H54 (cell line): ENCODE results near the gene RASSF4.

Experiments
- DNase-seq: peaks from one replicate; pipeline ENCODE4 v3.0.0; 2011; ENCODE audit warnings: low spot score, mixed read lengths; ENCODE audit not compliant: insufficient read length
- FAIRE-seq: peaks from 3 replicates; lab custom pipeline; 2011; peaks lifted over from hg19 to GRCh38; lab: Jason Lieb, UNC
- POLR2A ChIP-seq: IDR thresholded peaks from 2 replicates; pipeline ENCODE4 v1.6.1; 2011; ENCODE audit warnings: low read depth, mild to moderate bottlenecking, low read length

The RASSF4 gene

GRCh38 chr10:44924261-44925040 is 35.2 kb upstream of the RASSF4 start:
- no peak for TF ChIP-seq POLR2A
- DNase-seq: no peak

DNA sequence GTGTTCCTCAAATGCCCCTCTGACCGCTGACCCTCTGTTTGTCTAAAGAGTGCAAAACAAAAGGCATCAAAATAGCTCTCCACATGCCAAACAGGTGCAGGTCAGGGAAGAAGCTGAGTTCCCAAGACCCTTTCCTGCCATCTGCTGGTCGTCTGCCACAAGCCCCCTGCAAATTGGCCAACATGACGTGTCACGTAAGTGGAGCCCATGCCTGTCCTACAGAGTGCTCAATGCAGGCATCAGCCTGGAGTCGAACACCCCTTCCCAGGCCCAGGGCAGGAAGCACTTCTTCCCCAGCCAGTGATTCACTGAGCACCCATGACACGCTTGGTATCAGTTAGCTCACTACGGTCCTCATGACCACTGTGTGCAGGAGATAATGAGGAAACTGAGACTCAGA is 34.4 kb upstream of the RASSF4 start:
- DNase-seq: no peak
- no peak for TF ChIP-seq POLR2A
- FAIRE-seq: no peak

More at GRCh38 chr10:44924261-44925040, 35.2 kb upstream of the RASSF4 start:
- no peak for FAIRE-seq

- TF ChIP-seq POLR2A: no peak
- no peak for DNase-seq
- FAIRE-seq: no peak
Observed at GRCh38 chr10:44925811-44926750, 33.5 kb upstream of the RASSF4 start.

DNA sequence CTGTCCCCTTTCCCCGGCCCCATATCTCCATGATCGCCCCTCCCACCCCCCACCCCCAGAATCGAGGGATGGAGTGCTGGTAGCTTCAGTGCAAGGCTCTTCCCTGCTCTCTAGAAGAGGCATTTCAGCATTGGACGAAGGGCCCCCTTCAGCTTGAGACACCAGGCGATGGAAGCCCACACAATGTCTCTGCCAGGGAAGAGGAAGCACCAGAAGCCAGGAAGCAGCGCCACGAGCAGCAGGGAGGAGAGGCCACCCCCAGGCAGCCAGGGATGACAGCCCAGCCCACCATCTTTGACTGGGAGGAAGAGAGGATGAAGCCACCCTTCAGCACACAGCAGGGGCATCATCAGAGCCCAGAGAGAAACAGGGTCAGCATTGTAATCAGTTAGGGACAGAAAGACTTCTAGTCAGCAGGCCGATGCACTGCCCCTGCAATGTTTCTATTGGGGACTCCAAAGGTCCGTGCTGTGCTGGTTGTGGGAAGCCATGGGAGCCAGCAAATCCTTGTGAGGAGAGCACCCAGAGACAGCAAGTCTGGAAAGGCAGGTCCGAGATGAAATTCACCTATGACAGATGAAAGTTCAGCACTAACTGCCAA is 32.8 kb upstream of the RASSF4 start:
- TF ChIP-seq POLR2A: no peak
- DNase-seq (no peak), FAIRE-seq (no peak)

- no peak for TF ChIP-seq POLR2A
- DNase-seq (no peak), FAIRE-seq (no peak)
Observed at GRCh38 chr10:44927352-44927751, 32.2 kb upstream of the RASSF4 start.

GRCh38 chr10:44928462-44928861 is 31.1 kb upstream of the RASSF4 start:
- TF ChIP-seq POLR2A: no peak
- FAIRE-seq: no peak
- DNase-seq: no peak

DNA sequence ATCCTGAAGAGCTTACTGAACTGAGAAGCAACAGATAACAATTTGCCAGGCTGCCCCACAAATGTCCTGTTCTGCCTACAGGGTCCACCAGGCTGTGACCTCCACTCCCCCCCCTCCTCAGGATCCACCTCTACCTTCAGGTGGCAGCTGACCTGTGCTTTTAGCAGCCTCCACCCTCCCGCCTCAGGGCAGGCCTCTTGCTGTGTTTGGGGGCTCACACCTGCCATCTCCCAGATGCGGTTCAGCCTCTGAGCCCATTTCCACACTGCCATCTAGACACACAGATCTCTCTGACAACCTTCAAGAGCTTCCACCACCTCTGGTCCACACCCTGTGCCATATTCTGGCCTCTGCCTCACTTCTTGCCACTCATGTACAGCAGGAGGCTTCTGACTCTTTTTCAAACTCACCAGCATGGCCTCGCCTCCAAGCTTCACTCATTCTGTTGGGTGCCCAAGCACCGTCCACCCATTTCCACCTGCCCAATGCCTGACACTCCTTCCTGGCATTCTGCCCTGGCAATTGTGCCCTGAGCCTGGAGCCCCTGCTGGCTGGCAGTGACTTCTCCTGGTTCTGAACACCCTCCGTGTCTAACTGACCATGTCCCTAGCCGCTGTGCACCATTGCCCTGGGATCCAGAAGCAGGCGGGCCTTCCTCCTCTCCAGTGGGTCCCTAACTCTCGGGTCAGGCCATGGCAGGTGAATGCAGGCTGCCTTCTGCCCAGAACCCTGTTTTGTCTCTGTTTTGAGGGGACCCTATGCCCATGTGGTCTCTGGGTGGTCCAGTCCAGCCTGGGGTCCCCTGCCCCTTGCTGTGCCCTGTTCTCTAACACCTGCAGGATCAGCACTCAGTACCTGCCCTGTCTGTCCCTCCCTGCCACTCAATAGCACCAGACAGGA is 30.0 kb upstream of the RASSF4 start:
- no peak for FAIRE-seq
- DNase-seq: no peak
- TF ChIP-seq POLR2A: no peak

DNA sequence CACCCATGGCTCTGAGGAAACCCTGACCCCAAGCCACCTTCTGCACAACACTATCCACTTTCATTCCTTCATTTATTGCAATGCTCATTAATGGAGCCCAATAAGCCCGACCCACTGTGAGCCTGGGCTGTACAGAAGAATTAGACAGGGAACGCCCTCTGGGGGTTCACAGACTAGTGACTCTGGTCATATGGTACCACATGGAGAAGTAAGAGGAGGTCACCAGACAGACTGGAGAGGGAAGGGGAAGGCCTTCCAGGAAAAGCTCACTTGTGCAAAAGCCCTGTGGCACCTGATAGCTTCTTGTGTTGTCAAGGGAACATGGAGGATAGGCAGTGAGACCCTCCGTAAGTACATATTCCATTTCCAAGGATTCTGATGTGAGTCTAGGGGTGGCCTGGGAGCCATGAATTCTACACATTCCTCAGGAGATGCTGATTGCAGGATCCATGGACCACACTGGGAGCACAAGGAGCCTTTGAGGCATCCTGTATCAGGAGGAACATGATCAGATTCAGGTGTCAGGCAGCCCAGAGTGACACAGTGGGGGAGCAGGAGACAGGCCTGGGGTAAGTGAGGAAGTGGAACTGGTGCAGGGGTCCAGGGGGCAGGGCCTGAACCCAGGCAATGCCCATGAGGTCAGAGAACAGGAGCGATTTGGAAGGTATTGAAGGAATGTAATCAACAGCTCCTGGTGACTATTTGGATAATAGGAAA is 28.5 kb upstream of the RASSF4 start:
- FAIRE-seq: no peak
- DNase-seq: no peak
- no peak for TF ChIP-seq POLR2A

- no peak for TF ChIP-seq POLR2A
- DNase-seq (no peak), FAIRE-seq (no peak)
Observed at GRCh38 chr10:44931621-44932516, 27.7 kb upstream of the RASSF4 start.

GRCh38 chr10:44932517-44933450 is 26.8 kb upstream of the RASSF4 start:
- no peak for FAIRE-seq
- no peak for TF ChIP-seq POLR2A
- peak; percentile 74 for DNase-seq
